Cardiac muscle cell (in vitro differentiated cells and primary cell): ENCODE measurements around the gene PRICKLE3. TPM values are rescaled to one million over a fixed set of nuclear protein-coding genes. Genes with fewer than 3 reads are reported as not detected.
A peak's percentile ranks its signal among the peaks of the same experiment; 100 is the strongest.

Experiments
- DNase-seq, 2 donors: peaks; one replicate each; pipeline versions ENCODE4 v3.0.0 to v3.0.0-alpha.2; 2010 to 2017; ENCODE audit warnings: low read depth in 1 of 2, low spot score in 1 of 2
- H3K27ac ChIP-seq: fragments of 200-600 bp; sonication (generic); 2 replicates; pipeline ENCODE4 v1.5.1; 2016
- H3K27me3 ChIP-seq: fragments of 200-600 bp; sonication (generic); 2 replicates; pipeline ENCODE4 v1.6.0; 2016; ENCODE audit warnings: control low read depth
- H3K36me3 ChIP-seq: fragments of 200-600 bp; sonication (generic); 2 replicates; pipeline ENCODE4 v1.5.1; 2016; ENCODE audit warnings: control low read depth
- H3K4me1 ChIP-seq: fragments of 200-600 bp; sonication (generic); 2 replicates; pipeline ENCODE4 v1.8.1; 2017; ENCODE audit warnings: low read depth, mild to moderate bottlenecking, mixed run types
- H3K4me3 ChIP-seq: fragments of 200-600 bp; sonication (generic); 2 replicates; pipeline ENCODE4 v1.5.1; 2016; ENCODE audit warnings: mild to moderate bottlenecking
- H3K9me3 ChIP-seq: fragments of 200-600 bp; sonication (generic); 2 replicates; pipeline ENCODE4 v1.5.1; 2017; ENCODE audit warnings: low read depth, mild to moderate bottlenecking, control low read depth
- polyA plus RNA-seq: library from polyadenylated mRNA; unstranded; fragments of >200 nt; fragmentation: Nextera tagmentation; extraction: Ambion mirVana; gene quantifications from 2 replicates; pipeline ENCODE4 v1.2.1, GENCODE V29; 2016
- total RNA-seq: library from RNA; depleted of rRNA; stranded (reverse); fragments of >200 nt; gene quantifications from 2 replicates; pipeline ENCODE4 v1.2.3, GENCODE V29; 2016
- TF ChIP-seq, protein P1 (sequence below): IDR thresholded peaks from 2 replicates; pipeline ENCODE4 v1.5.1; 2012; ENCODE audit warnings: low read depth, mild to moderate bottlenecking, low read length

Gene PRICKLE3
- total and polyA plus RNA-seq, 2 experiments from 2014 or later = 8.1 to 10.5 TPM

DNA sequence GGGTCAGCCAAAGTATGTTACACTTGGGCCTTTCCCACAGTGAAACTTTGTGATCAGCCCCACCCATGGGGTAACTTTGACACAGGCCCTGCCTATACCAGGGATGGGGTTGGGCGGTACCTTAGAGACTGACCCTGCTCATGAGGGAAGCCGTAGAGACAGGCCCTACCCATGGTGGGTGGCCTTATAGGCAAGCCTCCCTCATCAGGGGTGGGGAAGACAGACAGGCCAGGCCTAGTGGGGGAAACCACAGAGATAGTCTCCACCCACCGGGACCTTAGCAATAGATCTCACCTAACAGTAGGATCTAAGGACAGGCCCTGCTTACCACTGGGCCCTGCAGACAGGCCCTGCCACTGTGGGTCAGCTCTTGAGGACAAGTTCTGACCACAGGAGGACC lies 7.6 kb downstream of the PRICKLE3 start:
- Histone ChIP-seq H3K27me3 (no peaks in the 10 kb centered on the region), H3K4me1 (no peaks in the 10 kb centered on the region), H3K36me3 (no peaks in the 10 kb centered on the region), H3K4me3 (no peak overlapping the region), H3K9me3 (no peaks in the 10 kb centered on the region), H3K27ac (no peak overlapping the region)
- TF ChIP-seq, protein P1, sequence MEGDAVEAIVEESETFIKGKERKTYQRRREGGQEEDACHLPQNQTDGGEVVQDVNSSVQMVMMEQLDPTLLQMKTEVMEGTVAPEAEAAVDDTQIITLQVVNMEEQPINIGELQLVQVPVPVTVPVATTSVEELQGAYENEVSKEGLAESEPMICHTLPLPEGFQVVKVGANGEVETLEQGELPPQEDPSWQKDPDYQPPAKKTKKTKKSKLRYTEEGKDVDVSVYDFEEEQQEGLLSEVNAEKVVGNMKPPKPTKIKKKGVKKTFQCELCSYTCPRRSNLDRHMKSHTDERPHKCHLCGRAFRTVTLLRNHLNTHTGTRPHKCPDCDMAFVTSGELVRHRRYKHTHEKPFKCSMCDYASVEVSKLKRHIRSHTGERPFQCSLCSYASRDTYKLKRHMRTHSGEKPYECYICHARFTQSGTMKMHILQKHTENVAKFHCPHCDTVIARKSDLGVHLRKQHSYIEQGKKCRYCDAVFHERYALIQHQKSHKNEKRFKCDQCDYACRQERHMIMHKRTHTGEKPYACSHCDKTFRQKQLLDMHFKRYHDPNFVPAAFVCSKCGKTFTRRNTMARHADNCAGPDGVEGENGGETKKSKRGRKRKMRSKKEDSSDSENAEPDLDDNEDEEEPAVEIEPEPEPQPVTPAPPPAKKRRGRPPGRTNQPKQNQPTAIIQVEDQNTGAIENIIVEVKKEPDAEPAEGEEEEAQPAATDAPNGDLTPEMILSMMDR = no peak
- no peak for DNase-seq

DNA sequence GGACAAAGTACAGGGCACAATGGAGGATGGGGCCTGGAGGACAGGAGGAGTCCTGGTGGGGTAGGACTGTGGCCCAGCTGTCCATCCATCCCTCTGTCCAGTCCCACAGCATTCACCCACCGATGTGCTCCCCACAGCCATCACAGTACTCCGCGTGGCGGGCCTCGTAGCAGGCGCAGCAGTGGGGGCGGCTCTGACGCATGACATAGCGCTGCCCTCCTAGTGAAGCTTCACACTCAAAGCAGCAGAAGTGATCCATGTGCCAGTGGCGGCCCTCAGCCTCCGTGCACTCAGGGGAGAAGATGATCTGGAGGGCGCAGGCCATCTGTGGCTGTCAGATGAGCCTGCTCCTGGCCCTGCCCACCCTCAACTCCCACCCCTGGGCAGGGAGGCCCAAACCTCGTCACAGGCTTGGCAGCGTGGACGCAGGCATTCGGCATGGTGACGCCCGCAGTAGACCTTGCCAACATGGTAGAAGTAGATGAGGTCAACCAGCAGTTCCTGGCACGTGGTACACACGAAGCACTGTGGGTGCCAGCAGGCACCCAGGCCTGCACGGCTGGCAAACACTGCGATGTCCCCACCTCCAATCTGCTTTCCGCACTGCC lies 8.2 kb downstream of the PRICKLE3 start:
- H3K4me1 ChIP-seq = no peaks in the 10 kb centered on the region
- no peaks in the 10 kb centered on the region for H3K27me3 ChIP-seq
- H3K36me3 ChIP-seq = no peaks in the 10 kb centered on the region
- H3K9me3 ChIP-seq = no peaks in the 10 kb centered on the region
- H3K4me3 ChIP-seq = no peak overlapping the region
- no peak overlapping the region for H3K27ac ChIP-seq
- no peak for DNase-seq
- TF ChIP-seq, protein P1 = no peak

DNA sequence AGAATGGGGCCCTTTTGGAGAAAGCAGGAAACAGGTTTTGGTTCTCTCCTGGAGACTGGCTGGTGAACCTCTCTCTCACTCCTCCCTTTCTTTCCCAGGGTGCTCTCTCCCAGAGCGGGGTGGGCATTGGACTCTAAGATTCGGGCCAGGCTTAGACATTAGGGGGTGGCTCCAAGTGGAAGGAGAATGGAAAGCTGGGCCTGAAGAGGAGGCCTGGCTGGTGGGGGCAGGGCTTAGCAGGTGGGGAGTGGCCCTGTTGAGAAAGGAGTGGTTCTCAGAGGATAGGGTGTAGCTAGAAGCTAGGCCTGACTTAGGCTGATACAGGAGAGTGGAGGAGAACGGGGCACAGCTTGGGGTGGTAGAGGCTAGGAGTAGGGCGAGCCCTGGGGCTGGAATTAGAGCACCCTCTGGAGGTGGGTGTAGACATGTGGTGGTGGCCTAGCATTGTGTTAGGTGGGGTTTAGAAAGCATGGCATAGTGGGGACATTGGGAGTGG lies 8.8 kb downstream of the PRICKLE3 start:
- H3K27ac ChIP-seq = peak overlapping the region; percentile 23
- no peaks in the 10 kb centered on the region for H3K9me3 ChIP-seq
- no peaks in the 10 kb centered on the region for H3K36me3 ChIP-seq
- no peak overlapping the region for H3K4me3 ChIP-seq
- TF ChIP-seq, protein P1 = no peak
- H3K4me1 ChIP-seq = no peaks in the 10 kb centered on the region
- H3K27me3 ChIP-seq = no peaks in the 10 kb centered on the region
- DNase-seq = no peak

DNA sequence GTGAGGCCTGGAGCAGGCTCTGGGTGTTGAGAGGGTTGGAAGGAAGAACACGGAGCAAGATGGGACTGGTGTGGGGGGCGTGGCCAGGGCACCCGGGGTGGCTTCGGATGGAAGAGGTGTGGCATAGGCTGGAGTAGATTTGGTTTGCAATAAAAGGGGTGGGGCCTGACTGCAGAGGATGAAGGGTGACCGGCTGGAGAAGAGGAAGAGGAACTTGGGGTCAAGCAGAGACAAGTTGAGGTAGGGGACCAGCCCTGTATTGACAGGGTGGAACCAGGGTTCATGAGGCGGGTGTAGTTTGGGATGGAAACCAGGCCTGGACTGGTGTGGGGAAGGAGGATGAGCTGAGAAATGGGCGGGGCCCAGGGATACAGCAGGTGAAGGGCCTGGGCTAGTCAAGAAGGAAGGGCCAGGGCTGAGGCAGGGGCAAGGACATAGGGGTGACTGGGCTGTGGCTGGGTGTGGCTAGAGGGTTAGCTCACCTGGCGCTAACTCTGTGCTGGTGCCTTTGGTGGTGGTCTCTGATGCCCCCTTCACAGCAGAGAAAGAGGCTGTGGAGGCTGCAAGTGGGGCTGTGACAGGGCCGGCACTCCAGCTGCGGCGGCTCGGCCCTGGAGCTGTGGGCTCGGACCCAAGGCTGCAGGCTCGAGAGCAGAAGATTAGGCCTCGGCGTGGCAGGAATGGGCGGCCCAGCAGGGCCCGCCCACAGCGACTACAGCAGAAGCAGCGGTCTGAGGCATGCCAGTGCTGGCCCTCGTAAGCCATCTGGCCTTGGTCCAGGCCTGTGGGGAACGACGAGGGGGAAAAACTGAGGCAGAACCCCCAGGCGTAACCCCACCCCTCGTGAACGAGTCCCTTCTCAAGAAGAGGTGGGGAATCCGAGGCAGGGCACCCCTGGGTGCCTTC lies 9.5 kb downstream of the PRICKLE3 start:
- Histone ChIP-seq H3K4me1 (no peaks in the 10 kb centered on the region), H3K27ac (peak overlapping the region; percentile 23), H3K27me3 (no peaks in the 10 kb centered on the region), H3K9me3 (no peaks in the 10 kb centered on the region), H3K4me3 (no peak overlapping the region), H3K36me3 (no peaks in the 10 kb centered on the region)
- TF ChIP-seq, protein P1 = no peak
- no peak for DNase-seq

DNA sequence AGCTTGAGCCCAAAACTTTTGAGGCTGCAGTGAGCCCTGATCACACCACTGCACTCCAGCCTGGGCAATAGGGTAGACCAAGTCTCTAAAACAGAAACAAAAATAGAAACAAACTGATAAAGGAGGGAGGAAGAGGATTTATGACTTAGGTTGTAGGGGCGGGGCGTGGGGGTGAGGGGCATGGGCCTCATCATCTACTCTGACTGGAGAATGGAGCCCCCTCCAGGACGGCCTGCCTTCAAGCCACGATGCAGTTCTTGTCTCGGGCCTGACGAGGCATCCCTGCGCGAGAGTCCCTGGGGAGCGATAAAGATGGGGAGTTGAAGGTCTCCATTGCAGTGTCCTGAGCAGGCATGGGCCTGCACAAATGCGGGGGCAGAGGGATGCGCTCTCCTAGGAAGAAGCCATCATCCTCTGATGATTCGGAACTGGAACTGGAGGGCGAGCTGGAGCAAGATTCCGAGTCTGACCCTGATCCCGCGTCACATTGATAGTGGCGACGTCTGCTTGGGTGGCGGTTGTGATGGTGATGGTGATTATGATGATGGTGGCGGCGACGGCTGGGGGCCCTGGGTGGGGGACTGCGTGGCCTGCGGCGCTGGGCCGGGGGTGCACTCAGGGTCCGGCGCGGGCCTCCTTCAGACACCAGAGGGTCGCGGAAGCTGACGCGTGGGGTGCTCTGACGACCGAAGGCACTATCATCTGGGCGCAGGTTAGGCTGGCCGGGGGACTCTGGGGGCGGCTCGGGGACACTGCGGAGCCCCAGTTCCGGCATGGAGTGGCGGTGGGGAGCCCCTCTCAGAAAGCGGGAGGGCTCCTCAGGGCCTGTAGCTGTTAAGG lies 10.5 kb downstream of the PRICKLE3 start:
- H3K27ac ChIP-seq = no peak overlapping the region
- H3K4me3 ChIP-seq = no peak overlapping the region
- no peaks in the 10 kb centered on the region for H3K4me1 ChIP-seq
- DNase-seq = no peak
- no peaks in the 10 kb centered on the region for H3K9me3 ChIP-seq
- no peaks in the 10 kb centered on the region for H3K36me3 ChIP-seq
- TF ChIP-seq, protein P1 = no peak
- H3K27me3 ChIP-seq = no peaks in the 10 kb centered on the region
